K562 (cell line): ENCODE results near the gene DHRS3. TPM values are rescaled to one million over a fixed set of nuclear protein-coding genes. Genes with fewer than 3 reads are reported as not detected.

ENCODE experiments used
- ATF3 ChIP-seq, 2 experiments: fragments of 450-650 bp in 1 of 2; sonication (generic) in 1 of 2; formaldehyde crosslinking in 1 of 2; IDR thresholded peaks in 1 of 2; conservative IDR thresholded peaks in 1 of 2; 2 replicates each; pipeline versions ENCODE4 v1.6.1 to v1.8.1; 2016 to 2023; ENCODE audit warnings: mild to moderate bottlenecking in 2 of 2, moderate library complexity in 2 of 2, inconsistent platforms in 1 of 2, missing genetic modification reagents in 1 of 2
- COPS2 ChIP-seq: fragments of 450-650 bp; conservative IDR thresholded peaks from 2 replicates; pipeline ENCODE4 v1.6.1; 2016; ENCODE audit warnings: mild to moderate bottlenecking, moderate library complexity
- DPF2 ChIP-seq: fragments of 450-650 bp; IDR thresholded peaks from 2 replicates; pipeline ENCODE4 v1.6.1; 2016
- HMBOX1 ChIP-seq: sonication (generic); IDR thresholded peaks from 2 replicates; pipeline ENCODE4 v1.6.1; 2016
- LARP7 ChIP-seq: fragments of 450-650 bp; IDR thresholded peaks from 2 replicates; pipeline ENCODE4 v1.6.1; 2016
- LEF1 ChIP-seq: fragments of 450-650 bp; IDR thresholded peaks from 2 replicates; pipeline ENCODE4 v1.6.1; 2016; ENCODE audit warnings: mild to moderate bottlenecking
- MYC ChIP-seq, 2 experiments: fragments of 250-450 bp in 1 of 2; sonication (Bioruptor Pico) in 1 of 2; IDR thresholded peaks; 2 replicates each; pipeline versions ENCODE4 v1.5.1 to v1.6.1; 2012 to 2021; ENCODE audit warnings: low read depth in 2 of 2, borderline replicate concordance in 1 of 2, improper control_type of control experiment in 1 of 2, low read length in 1 of 2, mild to moderate bottlenecking in 1 of 2, moderate library complexity in 1 of 2
- NR2C2 ChIP-seq, 2 experiments: fragments of 200-800 bp in 1 of 2; sonication (Bioruptor generic) in 1 of 2; sonication (generic) in 1 of 2; formaldehyde crosslinking in 1 of 2; IDR thresholded peaks; 2 replicates each; pipeline versions ENCODE4 v1.6.1 to v1.8.0; 2016 to 2022; ENCODE audit warnings: mild to moderate bottlenecking in 1 of 2, missing compliant biosample characterization in 1 of 2, missing genetic modification characterization in 1 of 2, missing genetic modification reagents in 1 of 2
- RBBP5 ChIP-seq: fragments of 200-600 bp; sonication (generic); IDR thresholded peaks from 2 replicates; pipeline ENCODE4 v1.6.1; 2012; ENCODE audit warnings: borderline replicate concordance, mild to moderate bottlenecking, low read length, control low read depth, inconsistent platforms; ENCODE audit not compliant: insufficient read depth, poor library complexity, severe bottlenecking
- SMC3 ChIP-seq: conservative IDR thresholded peaks from 2 replicates; pipeline ENCODE4 v1.6.1; 2011; ENCODE audit warnings: low read depth, low read length, improper control_type of control experiment; ENCODE audit not compliant: insufficient read depth
- TEAD4 ChIP-seq, 2 experiments: sonication (generic) in 1 of 2; formaldehyde crosslinking in 1 of 2; IDR thresholded peaks; 2 replicates each; pipeline versions ENCODE4 v1.6.1 to v1.8.0; 2012 to 2022; ENCODE audit warnings: borderline replicate concordance in 1 of 2, inconsistent platforms in 1 of 2, low read length in 1 of 2, mild to moderate bottlenecking in 1 of 2, missing genetic modification reagents in 1 of 2
- USF1 ChIP-seq: sonication (generic); formaldehyde crosslinking; IDR thresholded peaks from 2 replicates; pipeline ENCODE4 v1.9.0; 2022; ENCODE audit warnings: mild to moderate bottlenecking, missing genetic modification reagents
- polyA plus RNA-seq, 8 experiments: library from polyadenylated mRNA; depleted of rRNA in 4 of 8; stranded (reverse) in 5 of 8; unstranded in 3 of 8; fragments of >200 nt; fragmentation: Nextera tagmentation in 2 of 8; fragmentation: Illumina TruSeq in 1 of 8; extraction: Ambion mirVana in 2 of 8; extraction: Trizol in 1 of 8; gene quantifications; 2 replicates each; pipeline versions ENCODE4 v1.2.1 to v1.2.3, GENCODE V29; 2011 to 2014; ENCODE audit warnings: inconsistent platforms in 1 of 8, missing spikeins in 1 of 8
- total RNA-seq, 7 experiments: library from RNA; depleted of rRNA in 6 of 7; stranded (reverse); fragments of >200 nt in 6 of 7; fragmentation: Illumina TruSeq in 2 of 7; extraction: Trizol in 2 of 7; gene quantifications; 2 replicates each; pipeline versions ENCODE4 v1.2.1 to v1.2.3, GENCODE V29; 2011 to 2021; ENCODE audit warnings: low replicate concordance in 1 of 7
- TF ChIP-seq, protein P1 (sequence below): fragments of 250-450 bp; sonication (Bioruptor Pico); IDR thresholded peaks from 2 replicates; pipeline ENCODE4 v1.8.0; 2022; ENCODE audit warnings: moderate library complexity, mild to moderate bottlenecking, inconsistent platforms
- TF ChIP-seq, protein P2 (sequence below): fragments of 250-450 bp; sonication (Bioruptor Pico); IDR thresholded peaks from 2 replicates; pipeline ENCODE4 v1.9.0; 2021; ENCODE audit warnings: mild to moderate bottlenecking, inconsistent platforms

Gene DHRS3
- total and polyA plus RNA-seq, 9 of the 15 experiments (the other 6 are each of a cell fraction or from before 2014, with no cell fraction given): 21.0 to 116 (median 58.7) TPM

- TF ChIP-seq MYC (IDR thresholded peaks at IDR 0.05; ENCODE audit: low read depth, low read length): no peak
- 0 out of 2 replicates have a peak, but pooled peaks have one; percentile 31 for TF ChIP-seq MYC (CRISPR knock-in tag; IDR thresholded peaks at IDR 0.05; ENCODE audit: borderline replicate concordance, low read depth)
- peak; percentile 56 for TF ChIP-seq USF1
- TF ChIP-seq, protein P1, sequence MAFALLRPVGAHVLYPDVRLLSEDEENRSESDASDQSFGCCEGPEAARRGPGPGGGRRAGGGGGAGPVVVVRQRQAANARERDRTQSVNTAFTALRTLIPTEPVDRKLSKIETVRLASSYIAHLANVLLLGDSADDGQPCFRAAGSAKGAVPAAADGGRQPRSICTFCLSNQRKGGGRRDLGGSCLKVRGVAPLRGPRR (CRISPR knock-in tag): no peak
- 0 out of 2 replicates have a peak, but pooled peaks have one; percentile 11 for TF ChIP-seq HMBOX1
- peak; percentile 51 for TF ChIP-seq LEF1
- TF ChIP-seq, protein P2, sequence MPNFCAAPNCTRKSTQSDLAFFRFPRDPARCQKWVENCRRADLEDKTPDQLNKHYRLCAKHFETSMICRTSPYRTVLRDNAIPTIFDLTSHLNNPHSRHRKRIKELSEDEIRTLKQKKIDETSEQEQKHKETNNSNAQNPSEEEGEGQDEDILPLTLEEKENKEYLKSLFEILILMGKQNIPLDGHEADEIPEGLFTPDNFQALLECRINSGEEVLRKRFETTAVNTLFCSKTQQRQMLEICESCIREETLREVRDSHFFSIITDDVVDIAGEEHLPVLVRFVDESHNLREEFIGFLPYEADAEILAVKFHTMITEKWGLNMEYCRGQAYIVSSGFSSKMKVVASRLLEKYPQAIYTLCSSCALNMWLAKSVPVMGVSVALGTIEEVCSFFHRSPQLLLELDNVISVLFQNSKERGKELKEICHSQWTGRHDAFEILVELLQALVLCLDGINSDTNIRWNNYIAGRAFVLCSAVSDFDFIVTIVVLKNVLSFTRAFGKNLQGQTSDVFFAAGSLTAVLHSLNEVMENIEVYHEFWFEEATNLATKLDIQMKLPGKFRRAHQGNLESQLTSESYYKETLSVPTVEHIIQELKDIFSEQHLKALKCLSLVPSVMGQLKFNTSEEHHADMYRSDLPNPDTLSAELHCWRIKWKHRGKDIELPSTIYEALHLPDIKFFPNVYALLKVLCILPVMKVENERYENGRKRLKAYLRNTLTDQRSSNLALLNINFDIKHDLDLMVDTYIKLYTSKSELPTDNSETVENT (CRISPR knock-in tag): no peak
- peak; percentile 54; the same call in 1 of the 2 replicates for TF ChIP-seq TEAD4 (IDR thresholded peaks at IDR 0.05; ENCODE audit: low read length)
- no peak for TF ChIP-seq TEAD4 (CRISPR knock-in tag; IDR thresholded peaks at IDR 0.05; ENCODE audit: borderline replicate concordance)
- peak; percentile 98 for TF ChIP-seq ATF3 (IDR thresholded peaks at IDR 0.05)
- peak; percentile 87; the same call in 1 of the 2 replicates for TF ChIP-seq ATF3 (CRISPR knock-in tag; conservative IDR thresholded peaks at IDR 0.05)
- TF ChIP-seq COPS2: no peak
- TF ChIP-seq NR2C2 (CRISPR knock-in tag; IDR thresholded peaks at IDR 0.05): peak; percentile 71
- peak; percentile 87; the same call in 1 of the 2 replicates for TF ChIP-seq NR2C2 (tag; IDR thresholded peaks at IDR 0.05)
- TF ChIP-seq LARP7: no peak
- TF ChIP-seq DPF2: peak; percentile 79
- 0 out of 2 replicates have a peak, but pooled peaks have one; percentile 2 for TF ChIP-seq SMC3
- TF ChIP-seq RBBP5: peak; percentile 37
These were observed 89.8 kb downstream of the DHRS3 start (continued) for GRCh38 chr1:12528021-12528852.
